NCI-H2107 treated with DMSO at 0.1 percent for 48 hours (cell line): ENCODE results near the gene CNR2.
A peak's percentile ranks its signal among the peaks of the same experiment; 100 is the strongest.
"Not testable (repeated sequence)": the region's sequence is repeated elsewhere in the genome, so short reads cannot be mapped to it uniquely, and the experiment has no call there.

Experiments
- DNase-seq: peaks from one replicate; lab custom pipeline; 2025; ENCODE audit not compliant: unreplicated experiment; lab: John Stamatoyannopoulos, UW

The CNR2 gene

DNA sequence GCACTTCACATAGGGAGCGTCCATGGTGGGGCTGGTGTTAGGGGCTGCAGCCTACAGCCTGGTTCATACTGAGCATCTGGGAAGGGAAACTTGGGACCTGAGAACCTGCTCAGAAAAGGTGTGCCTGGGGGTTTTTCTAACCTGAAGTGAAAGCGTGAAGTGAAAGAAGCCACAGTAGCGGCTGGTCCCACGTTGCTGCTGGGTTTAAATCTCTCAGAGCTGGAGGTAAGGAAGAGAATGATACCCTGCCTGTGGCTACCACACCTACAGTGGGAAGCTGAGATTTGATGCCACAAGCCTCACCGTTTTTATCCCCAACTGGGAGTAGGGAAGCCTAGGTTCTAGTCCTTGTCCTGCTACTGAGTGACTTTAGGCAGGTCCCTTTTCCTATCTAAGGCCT is 24.1 kb downstream of the CNR2 start:
- no peak for DNase-seq

DNA sequence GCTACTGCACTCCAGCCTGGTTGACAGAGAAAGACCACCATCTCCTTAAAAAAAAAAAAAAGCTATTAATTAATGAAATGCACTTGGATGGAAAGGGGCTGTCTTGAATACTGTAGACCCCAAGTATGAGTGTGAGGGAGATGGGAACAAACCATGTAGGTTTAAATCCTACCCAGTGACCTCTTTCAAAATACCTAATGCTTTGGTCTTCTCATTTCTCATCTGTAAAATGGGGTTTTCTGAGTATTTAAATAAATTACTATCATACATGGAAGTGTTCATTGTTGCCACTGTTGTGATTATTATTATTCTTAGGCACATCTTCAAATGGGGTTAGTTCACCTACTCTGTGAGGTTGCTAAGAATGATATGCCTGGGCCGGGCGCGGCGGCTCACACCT is 27.9 kb downstream of the CNR2 start:
- DNase-seq, result no peak

- DNase-seq, result no peak
Measured at GRCh38 chr1:23882746-23883145, 30.4 kb downstream of the CNR2 start.

DNA sequence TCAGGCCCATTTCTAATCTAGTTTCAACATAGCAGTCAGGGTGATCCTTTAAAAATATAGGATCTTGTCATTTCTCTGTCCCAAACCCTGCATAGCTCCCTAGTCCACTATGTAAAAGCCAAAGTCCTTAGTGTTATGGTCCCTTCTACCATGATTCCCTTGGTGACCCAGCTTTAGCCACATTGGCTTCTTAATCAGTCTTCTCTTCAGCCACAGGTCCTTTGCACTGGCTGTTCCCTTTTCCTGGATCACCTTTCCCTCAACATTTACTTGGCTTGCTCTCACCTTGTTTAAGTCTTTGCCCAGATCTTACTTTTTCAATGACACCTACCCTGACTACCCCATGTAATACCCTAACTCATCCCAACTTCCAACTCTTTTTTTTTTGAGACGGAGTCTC is 33.4 kb downstream of the CNR2 start:
- DNase-seq, result no peak

DNA sequence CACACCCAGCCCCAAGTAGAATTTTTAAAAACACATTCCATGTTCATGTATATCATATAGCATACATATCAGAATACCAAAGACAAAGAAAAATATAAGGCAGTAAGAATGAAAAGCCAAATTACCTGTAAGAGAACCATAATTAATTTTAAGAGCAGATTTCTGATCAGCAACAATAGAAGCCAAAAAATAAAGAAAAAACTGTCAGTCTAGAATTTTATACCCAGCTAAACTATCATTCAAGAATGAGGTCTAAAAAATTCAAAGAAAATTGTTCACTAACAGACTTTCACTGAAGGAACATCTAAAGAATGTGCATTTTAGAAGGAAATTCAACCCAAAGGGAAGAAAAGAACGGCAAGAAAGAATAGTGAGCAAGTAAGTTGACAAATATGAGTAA is 34.5 kb downstream of the CNR2 start:
- DNase-seq, result no peak

GRCh38 chr1:23875382-23875781 is 37.8 kb downstream of the CNR2 start:
- DNase-seq, result no peak

DNA sequence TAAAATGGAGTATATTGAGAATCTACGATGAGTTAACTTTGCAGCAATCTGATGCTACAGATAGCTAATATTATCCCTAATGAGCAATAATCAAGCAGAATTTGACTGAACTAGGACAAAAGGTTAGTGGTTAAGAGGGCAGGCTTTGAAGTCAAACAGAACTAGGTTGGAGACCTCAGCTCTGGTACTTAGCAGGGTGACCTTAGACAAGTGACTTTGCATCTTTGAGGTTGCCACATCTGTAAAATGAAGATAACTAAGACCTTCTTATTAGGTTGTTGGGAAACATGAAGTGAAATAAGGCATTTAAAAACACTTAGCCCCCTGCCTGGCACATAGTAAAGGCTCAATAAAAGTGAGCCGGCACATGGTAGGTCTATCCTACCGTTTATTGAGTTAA is 40.7 kb downstream of the CNR2 start:
- DNase-seq, result no peak

GRCh38 chr1:23869051-23869450 is 44.1 kb downstream of the CNR2 start:
- no peak for DNase-seq

- peak; percentile 61 for DNase-seq
Measured at GRCh38 chr1:23868557-23869016, 44.6 kb downstream of the CNR2 start.

DNA sequence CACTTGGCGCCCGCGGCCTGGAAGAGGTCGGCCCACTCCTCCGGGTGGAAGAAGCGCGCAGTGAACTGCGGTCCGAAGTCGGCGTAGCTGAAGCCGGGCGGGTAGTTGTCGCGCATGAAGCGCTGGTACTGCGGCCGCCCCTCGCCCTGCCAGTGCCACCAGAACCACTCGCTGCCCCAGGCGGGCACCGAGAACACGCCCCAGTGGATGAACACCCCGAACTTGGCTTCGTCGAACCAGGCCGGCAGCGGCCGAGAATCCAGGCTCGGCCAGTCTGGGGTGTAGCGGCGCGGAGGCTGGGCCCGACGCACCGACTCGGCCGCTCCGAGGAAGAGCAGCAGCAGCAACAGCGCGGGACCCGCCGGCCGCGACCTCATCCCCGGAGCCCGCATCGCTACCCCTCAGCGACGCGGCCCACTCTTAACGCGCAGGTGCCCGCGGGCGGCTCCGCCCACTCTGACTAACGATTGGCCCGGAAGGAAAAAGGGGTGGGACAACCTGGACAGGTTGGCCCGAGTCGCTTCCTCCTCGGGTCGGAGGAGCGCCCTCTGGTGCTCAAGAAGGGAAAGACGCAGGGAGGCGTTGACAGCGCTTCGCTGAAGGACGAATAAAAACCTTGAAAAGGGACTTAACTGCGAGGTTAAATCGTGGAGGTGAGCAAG is 45.1 kb downstream of the CNR2 start, which contains the start of gene FUCA1:
FUCA1 (minus strand) TSS at position 396 of the 662 bp plus-strand sequence; CDS start at position 392, 4 bp downstream.
- DNase-seq, result peak; percentile 91

- no peak for DNase-seq
Measured at GRCh38 chr1:23867542-23867894, 45.6 kb downstream of the CNR2 start.

DNA sequence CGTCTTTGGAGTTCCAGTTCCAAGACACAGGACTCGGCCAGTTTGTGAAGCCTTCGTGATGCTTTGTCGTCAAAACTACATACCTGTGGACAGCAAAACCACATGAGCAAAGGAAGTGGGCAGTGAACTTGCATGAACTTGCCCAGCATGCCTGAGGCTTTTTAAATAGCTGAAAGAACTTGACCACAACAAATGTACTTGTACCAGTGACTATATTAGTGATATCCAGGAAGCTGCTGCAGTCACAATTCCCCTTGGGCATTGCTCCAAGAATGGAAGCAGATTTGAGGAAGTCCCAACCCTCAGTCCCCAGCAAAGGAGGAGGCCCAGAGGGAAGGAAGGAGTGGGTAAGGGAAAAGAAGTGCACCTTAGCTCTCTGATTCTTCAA is 47.6 kb downstream of the CNR2 start:
- DNase-seq, result no peak

GRCh38 chr1:23864801-23865542 is 48.2 kb downstream of the CNR2 start:
- no peak for DNase-seq

- no peak for DNase-seq
Measured at GRCh38 chr1:23862640-23863039, 50.5 kb downstream of the CNR2 start.

GRCh38 chr1:23854568-23854967 is 58.6 kb downstream of the CNR2 start:
- DNase-seq, result no peak

DNA sequence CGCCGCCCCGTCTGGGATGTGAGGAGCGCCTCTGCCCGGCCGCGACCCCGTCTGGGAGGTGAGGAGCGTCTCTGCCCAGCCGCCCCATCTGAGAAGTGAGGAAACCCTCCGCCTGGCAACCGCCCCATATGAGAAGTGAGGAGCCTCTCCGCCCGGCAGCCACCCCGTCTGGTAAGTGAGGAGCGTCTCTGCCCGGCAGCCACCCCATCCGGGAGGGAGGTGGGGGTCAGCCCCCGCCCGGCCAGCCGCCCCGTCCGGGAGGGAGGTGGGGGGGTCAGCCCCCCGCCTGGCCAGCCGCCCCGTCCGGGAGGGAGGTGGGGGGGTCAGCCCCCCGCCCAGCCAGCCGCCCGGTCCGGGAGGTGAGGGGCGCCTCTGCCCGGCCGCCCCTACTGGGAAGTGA is 60.0 kb downstream of the CNR2 start:
- not testable (repeated sequence) for DNase-seq

DNA sequence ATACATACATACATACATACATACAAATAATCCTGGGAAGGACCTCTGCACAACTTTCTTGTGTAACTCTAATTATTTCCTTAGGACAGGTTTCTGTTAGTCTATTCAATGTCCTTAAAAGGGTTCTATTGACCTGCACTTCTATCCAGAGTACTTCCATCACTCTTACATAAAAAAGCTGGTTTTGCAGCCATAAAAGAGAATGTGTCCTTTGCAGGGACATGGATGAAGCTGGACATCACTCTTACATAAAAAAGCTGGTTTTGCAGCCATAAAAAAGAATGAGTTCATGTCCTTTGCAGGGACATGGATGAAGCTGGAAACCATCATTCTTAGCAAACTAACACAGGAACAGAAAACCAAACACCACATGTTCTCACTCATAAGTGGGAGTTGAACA is 61.8 kb downstream of the CNR2 start:
- not testable (repeated sequence) for DNase-seq

- DNase-seq, result no peak
Measured at GRCh38 chr1:23848673-23849616, 64.2 kb downstream of the CNR2 start.

DNA sequence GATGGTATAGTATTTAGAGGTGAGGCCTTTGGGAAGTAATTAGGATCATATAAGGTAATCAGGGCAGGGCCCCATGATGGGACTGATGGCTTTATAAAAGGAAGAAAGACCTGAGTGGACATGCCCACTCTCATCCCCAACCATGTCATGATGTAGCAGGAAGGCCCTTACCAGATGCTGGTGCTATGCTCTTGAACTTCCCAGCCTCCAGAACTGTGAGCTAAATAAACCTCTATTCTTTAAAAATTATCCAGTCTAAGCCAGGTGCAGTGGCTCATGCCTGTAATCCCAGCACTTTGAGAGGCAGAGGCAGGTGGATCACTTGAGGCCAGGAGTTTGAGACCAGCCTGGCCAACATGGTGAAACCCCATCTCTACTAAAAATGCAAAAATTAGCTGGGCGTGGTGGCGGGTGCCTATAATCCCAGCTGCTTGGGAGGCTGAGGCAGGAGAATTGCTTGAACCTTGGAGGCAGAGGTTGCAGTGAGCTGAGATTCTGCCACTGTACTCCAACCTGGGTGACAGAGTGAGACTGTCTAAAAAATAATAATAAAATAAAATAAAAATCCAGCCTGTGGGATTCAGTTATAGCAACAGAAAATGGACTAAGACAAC is 65.6 kb downstream of the CNR2 start:
- DNase-seq, result not testable (repeated sequence)

GRCh38 chr1:23845163-23845562 is 68.0 kb downstream of the CNR2 start:
- no peak for DNase-seq

DNA sequence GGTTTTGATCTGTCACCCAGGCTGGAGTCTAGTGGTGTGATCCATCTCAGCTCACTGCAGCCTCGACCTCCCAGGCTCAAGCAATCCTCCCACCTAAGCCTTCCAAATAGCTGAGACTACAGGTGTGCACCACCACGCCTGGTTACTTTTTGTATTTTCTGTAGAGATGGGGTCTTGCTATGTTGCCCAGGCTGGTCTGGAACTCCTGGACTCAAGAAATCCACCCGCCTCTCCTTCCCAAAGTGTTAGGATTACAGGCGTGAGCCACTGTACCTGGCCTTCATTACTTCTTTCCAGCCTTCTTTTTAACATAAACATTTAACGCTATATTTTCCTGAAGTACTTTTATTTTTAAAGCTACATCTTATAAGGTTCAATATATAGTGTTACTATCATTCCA is 69.5 kb downstream of the CNR2 start:
- no peak for DNase-seq
